BJ (cell line): ENCODE measurements around the gene RGMB. TPM values are rescaled to one million over a fixed set of nuclear protein-coding genes. Genes with fewer than 3 reads are reported as not detected.

Experiments
- CTCF ChIA-PET: fragments of 350-600 bp; formaldehyde crosslinking; extraction: SDS; loops from one replicate; lab custom pipeline; 2021; ENCODE audit warnings: antibody characterized with exemption, inconsistent platforms; lab: Yijun Ruan, JAX
- POLR2A ChIA-PET: fragments of 300-600 bp; sonication (Branson Sonifier 250); formaldehyde crosslinking; extraction: SDS; loops from one replicate; lab custom pipeline; 2021; ENCODE audit warnings: antibody characterized with exemption; lab: Charles Lee
- DNase-seq: peaks from one replicate; pipeline ENCODE4 v3.0.0-alpha.2; 2011; ENCODE audit warnings: low read depth
- H3K27me3 ChIP-seq: 2 replicates; pipeline ENCODE4 v1.6.0; 2011; ENCODE audit warnings: low read length; ENCODE audit not compliant: control insufficient read depth, insufficient read depth
- H3K36me3 ChIP-seq: 2 replicates; pipeline ENCODE4 v1.5.1; 2011; ENCODE audit warnings: low read length; ENCODE audit not compliant: control insufficient read depth, insufficient read depth
- H3K4me3 ChIP-seq: 2 replicates; pipeline ENCODE4 v1.5.1; 2011; ENCODE audit warnings: low read depth, mild to moderate bottlenecking, control low read depth, low read length
- polyA plus RNA-seq: library from polyadenylated mRNA; depleted of rRNA; stranded (reverse); fragments of >200 nt; gene quantifications from 2 replicates; pipeline ENCODE4 v1.2.3, GENCODE V29; 2011
- TF ChIP-seq, protein P1 (sequence below): IDR thresholded peaks from 2 replicates; pipeline ENCODE4 v1.5.1; 2011; ENCODE audit warnings: low read depth, mild to moderate bottlenecking, control low read depth, inconsistent platforms, low read length, moderate library complexity; ENCODE audit not compliant: insufficient read depth

Gene RGMB
- polyA plus RNA-seq, 1 experiment: 89.7 TPM

DNA sequence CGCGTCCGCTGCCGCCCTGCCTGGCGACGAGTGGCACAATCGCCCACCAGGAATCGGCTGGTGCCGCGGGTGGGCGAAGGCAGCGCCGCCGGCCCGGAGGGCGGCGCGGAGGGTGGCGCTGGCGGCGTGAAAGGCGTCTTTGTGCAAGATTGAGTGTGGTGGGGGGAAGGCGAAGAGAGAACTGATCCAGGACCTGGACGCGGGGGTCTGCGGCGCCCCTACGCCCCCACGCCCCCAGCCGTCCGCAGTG, 4.6 kb upstream of the RGMB start:
- Histone ChIP-seq H3K36me3 (no peaks in the 10 kb centered on the region; the same call in 1 of the 2 replicates), H3K4me3 (peak overlapping the region; percentile 84), H3K27me3 (no peaks in the 10 kb centered on the region)
- no peak for DNase-seq
- TF ChIP-seq, protein P1, sequence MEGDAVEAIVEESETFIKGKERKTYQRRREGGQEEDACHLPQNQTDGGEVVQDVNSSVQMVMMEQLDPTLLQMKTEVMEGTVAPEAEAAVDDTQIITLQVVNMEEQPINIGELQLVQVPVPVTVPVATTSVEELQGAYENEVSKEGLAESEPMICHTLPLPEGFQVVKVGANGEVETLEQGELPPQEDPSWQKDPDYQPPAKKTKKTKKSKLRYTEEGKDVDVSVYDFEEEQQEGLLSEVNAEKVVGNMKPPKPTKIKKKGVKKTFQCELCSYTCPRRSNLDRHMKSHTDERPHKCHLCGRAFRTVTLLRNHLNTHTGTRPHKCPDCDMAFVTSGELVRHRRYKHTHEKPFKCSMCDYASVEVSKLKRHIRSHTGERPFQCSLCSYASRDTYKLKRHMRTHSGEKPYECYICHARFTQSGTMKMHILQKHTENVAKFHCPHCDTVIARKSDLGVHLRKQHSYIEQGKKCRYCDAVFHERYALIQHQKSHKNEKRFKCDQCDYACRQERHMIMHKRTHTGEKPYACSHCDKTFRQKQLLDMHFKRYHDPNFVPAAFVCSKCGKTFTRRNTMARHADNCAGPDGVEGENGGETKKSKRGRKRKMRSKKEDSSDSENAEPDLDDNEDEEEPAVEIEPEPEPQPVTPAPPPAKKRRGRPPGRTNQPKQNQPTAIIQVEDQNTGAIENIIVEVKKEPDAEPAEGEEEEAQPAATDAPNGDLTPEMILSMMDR: no peak
- ChIA-PET CTCF (interaction anchor here (0.7 to 5.7 kb wide), 49 partner anchors 9 to 1588 kb away, joined by 3 to 70 read pairs (median 5); no protein-coding TSS in a partner anchor), POLR2A (interaction anchor here (0.9 to 1.3 kb wide), 3 partner anchors 314 to 659 kb away, joined by 3 to 6 read pairs (median 3); no protein-coding TSS in a partner anchor)

DNA sequence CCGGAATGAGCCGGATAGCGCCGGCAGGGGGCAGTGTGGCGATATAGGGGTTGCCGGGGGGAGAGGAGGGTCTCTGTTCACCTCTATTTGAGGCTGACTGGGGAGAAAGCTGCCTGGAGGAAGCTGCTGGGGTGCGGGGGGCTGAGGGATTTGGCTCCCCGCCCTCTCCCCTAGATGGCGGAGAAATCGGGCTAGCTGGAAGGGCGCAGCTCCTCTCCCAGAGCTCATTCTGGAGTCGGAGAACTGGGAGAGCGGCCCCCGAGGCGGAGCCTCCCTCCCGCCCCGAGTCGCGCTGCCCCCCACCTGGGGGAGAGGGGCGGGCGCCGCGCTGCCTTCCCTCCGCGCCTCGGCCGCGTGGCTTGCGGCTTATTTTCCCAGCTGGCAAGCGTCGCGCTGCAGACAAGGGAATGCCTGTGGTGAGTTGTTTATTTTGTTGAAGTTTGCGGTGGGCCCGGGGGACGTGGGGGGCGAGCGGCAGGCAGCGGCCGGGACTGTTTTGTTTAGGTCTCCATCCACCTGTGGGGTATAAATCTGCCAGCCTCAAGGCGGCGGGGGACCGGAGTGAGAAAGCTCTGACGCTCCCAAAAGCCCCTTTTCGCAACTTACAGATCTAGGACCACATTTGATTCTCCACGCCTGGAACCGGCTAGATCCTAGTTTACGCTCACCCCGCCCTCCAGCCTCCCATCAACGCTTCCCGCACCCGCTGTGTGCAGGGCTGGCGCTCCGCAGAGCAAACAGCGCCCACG, 4.1 kb upstream of the RGMB start:
- TF ChIP-seq, protein P1: peak; percentile 82
- ChIA-PET POLR2A (interaction anchor here (0.9 to 1.3 kb wide), 3 partner anchors 315 to 659 kb away, joined by 3 to 6 read pairs (median 3); no protein-coding TSS in a partner anchor), CTCF (interaction anchor here (0.7 to 5.7 kb wide), 43 partner anchors 9 to 1587 kb away, joined by 3 to 70 read pairs (median 5); no protein-coding TSS in a partner anchor)
- no peak for DNase-seq
- H3K27me3 ChIP-seq: no peaks in the 10 kb centered on the region
- peaks cover 4% of the 10 kb centered on the region for H3K36me3 ChIP-seq
- peak overlapping the region; percentile 84 for H3K4me3 ChIP-seq

DNA sequence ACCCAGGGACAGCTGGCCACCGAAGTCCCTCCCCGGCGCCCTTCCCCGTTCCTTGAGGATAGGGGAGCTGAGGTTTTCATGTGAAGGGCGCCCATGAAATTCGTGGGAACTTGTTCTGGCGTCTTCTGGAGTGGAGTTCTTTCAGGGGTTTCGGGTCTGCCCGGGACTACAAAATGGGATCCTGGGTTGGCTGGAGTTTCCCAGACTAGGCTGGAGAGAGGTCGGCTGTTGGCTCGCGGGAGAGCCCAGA, 3.6 kb upstream of the RGMB start:
- Histone ChIP-seq H3K27me3 (no peaks in the 10 kb centered on the region), H3K4me3 (peak overlapping the region; percentile 84), H3K36me3 (peaks cover 7% of the 10 kb centered on the region)
- TF ChIP-seq, protein P1: no peak
- ChIA-PET CTCF (interaction anchor here (1.1 to 5.7 kb wide), 14 partner anchors 8 to 1539 kb away, joined by 3 to 70 read pairs (median 7); no protein-coding TSS in a partner anchor), POLR2A (no interaction called here)
- DNase-seq: no peak

DNA sequence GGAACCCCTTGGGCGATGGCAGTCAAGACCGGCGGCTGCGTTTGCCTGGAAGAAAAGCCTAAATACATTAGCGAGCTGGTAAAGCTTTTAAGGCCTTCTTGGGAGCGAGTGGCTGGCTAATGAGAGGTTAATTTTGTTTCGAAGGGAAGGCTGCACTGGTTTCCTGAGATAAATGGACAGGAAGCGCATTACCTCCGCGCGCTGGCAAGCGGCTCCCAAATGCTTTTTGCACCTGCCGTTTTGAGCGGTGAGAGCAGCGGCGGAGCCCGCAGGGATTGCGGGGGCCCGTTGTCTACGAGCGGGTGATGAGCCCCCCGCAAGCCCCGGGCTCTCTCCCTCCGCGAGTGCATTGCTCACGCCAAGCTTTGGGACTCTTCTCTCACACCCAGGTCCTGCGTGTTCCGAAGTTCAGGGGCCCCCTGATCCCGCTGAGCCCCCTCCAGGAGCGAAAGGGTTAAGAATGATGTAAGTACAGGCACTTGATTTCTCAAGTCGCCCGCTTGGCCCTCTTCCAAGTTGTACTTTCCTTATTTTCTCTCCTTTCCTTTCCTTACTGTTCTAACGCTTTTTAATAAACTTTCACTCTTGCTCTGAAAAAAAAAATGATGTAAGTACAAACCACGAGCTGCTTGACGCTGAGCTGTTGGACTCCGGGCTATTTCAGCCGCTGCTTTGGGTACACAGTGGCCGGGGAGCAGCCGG, 3.1 kb upstream of the RGMB start:
- DNase-seq: no peak
- ChIA-PET POLR2A (interaction anchor here (1.0 kb wide), 1 partner anchor 312 kb away, joined by 5 read pairs; no protein-coding TSS in a partner anchor), CTCF (interaction anchor here (0.6 to 5.7 kb wide), 32 partner anchors 8 to 1542 kb away, joined by 3 to 70 read pairs (median 4); no protein-coding TSS in a partner anchor)
- Histone ChIP-seq H3K27me3 (no peaks in the 10 kb centered on the region), H3K4me3 (peak overlapping the region; percentile 84), H3K36me3 (peaks cover 7% of the 10 kb centered on the region)
- TF ChIP-seq, protein P1: no peak

DNA sequence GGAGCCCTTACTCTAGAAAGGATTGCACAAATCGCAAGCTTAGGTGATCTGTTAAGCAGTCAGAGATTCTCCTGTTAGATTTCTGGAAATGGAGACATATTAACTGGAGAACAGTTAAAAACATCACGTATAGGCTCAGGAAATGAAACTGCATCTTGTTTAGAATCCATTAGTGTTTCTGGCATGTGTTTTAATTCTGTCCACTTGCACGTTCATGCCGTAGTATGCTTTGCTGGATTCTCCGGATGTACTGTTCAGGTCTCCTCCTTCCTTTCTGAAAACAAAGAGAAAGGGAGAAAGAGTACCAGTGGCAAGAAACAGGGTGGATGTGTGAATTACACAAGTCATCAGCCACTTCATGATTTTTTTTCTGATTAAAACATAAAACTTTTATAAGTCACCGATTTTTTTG, 2.5 kb upstream of the RGMB start:
- no peak for DNase-seq
- peak overlapping the region; percentile 84 for H3K4me3 ChIP-seq
- TF ChIP-seq, protein P1: no peak
- H3K36me3 ChIP-seq: peaks cover 7% of the 10 kb centered on the region
- ChIA-PET CTCF (interaction anchor here (0.6 to 5.7 kb wide), 24 partner anchors 16 to 1543 kb away, joined by 3 to 70 read pairs (median 3); no protein-coding TSS in a partner anchor), POLR2A (interaction anchor here (1.0 kb wide), 1 partner anchor 313 kb away, joined by 5 read pairs; no protein-coding TSS in a partner anchor)
- H3K27me3 ChIP-seq: no peaks in the 10 kb centered on the region
